Measurements from ENCODE around the gene ACSL6.

Gene ACSL6

GRCh38 chr5:131999441-132000240, 11.8 kb downstream of the ACSL6 start:
- no peak for DNase-seq (ENCODE audit: low read depth)

GRCh38 chr5:131999041-131999440, 12.4 kb downstream of the ACSL6 start:
- DNase-seq (ENCODE audit: low read depth), result no peak

- no peak for DNase-seq (ENCODE audit: low read depth)
These were observed 12.9 kb downstream of the ACSL6 start for GRCh38 chr5:131998431-131999040.

GRCh38 chr5:131997727-131998117, 13.7 kb downstream of the ACSL6 start:
- no peak for DNase-seq (ENCODE audit: low read depth)

GRCh38 chr5:131997026-131997726, 14.3 kb downstream of the ACSL6 start:
- DNase-seq (ENCODE audit: low read depth), result no peak

- DNase-seq (ENCODE audit: low read depth), result no peak
These were observed 15.0 kb downstream of the ACSL6 start for GRCh38 chr5:131996210-131997025.

- DNase-seq (ENCODE audit: low read depth), result no peak
These were observed 16.8 kb downstream of the ACSL6 start for GRCh38 chr5:131994533-131995226.

GRCh38 chr5:131994090-131994489, 17.4 kb downstream of the ACSL6 start:
- DNase-seq (ENCODE audit: low read depth), result no peak

GRCh38 chr5:131993676-131994075, 17.8 kb downstream of the ACSL6 start:
- no peak for DNase-seq (ENCODE audit: low read depth)

- DNase-seq (ENCODE audit: low read depth), result no peak
These were observed 19.1 kb downstream of the ACSL6 start for GRCh38 chr5:131992370-131992769.

- DNase-seq (ENCODE audit: low read depth), result no peak
These were observed 19.7 kb downstream of the ACSL6 start for GRCh38 chr5:131991593-131992324.

GRCh38 chr5:131990716-131991115, 20.7 kb downstream of the ACSL6 start:
- DNase-seq (ENCODE audit: low read depth), result no peak

GRCh38 chr5:131988601-131989000, 22.9 kb downstream of the ACSL6 start:
- DNase-seq (ENCODE audit: low read depth), result no peak

GRCh38 chr5:131987251-131987650, 24.2 kb downstream of the ACSL6 start:
- DNase-seq (ENCODE audit: low read depth), result no peak

GRCh38 chr5:131986161-131986912, 25.1 kb downstream of the ACSL6 start:
- no peak for DNase-seq (ENCODE audit: low read depth)

GRCh38 chr5:131984956-131985665, 26.3 kb downstream of the ACSL6 start:
- DNase-seq (ENCODE audit: low read depth), result no peak

GRCh38 chr5:131983244-131983771, 28.1 kb downstream of the ACSL6 start:
- DNase-seq (ENCODE audit: low read depth), result no peak

- no peak for DNase-seq (ENCODE audit: low read depth)
These were observed 29.9 kb downstream of the ACSL6 start for GRCh38 chr5:131981516-131981915.

- DNase-seq (ENCODE audit: low read depth), result no peak
These were observed 30.8 kb downstream of the ACSL6 start for GRCh38 chr5:131980696-131981095.
